Ishikawa (cell line): ENCODE results near the gene PIK3C2G.

Source experiments
- CEBPB ChIP-seq: IDR thresholded peaks from 2 replicates; pipeline ENCODE4 v1.6.1; 2012
- CREB1 ChIP-seq: IDR thresholded peaks from 2 replicates; pipeline ENCODE4 v1.6.1; 2012; ENCODE audit warnings: low read depth
- EGR1 ChIP-seq: IDR thresholded peaks from 2 replicates; pipeline ENCODE4 v1.6.1; 2012
- EP300 ChIP-seq: IDR thresholded peaks from 2 replicates; pipeline ENCODE4 v1.6.1; 2012; ENCODE audit warnings: borderline replicate concordance
- FOXM1 ChIP-seq: IDR thresholded peaks from 2 replicates; pipeline ENCODE4 v1.6.1; 2012; ENCODE audit warnings: low read depth, borderline replicate concordance
- NFIC ChIP-seq: IDR thresholded peaks from 2 replicates; pipeline ENCODE4 v1.6.1; 2012
- RAD21 ChIP-seq: IDR thresholded peaks from 2 replicates; pipeline ENCODE4 v1.6.1; 2012; ENCODE audit warnings: low read depth
- TAF1 ChIP-seq: IDR thresholded peaks from 2 replicates; pipeline ENCODE4 v1.6.1; 2012; ENCODE audit warnings: low read depth, mild to moderate bottlenecking
- TCF12 ChIP-seq: IDR thresholded peaks from 2 replicates; pipeline ENCODE4 v1.6.1; 2012; ENCODE audit warnings: low read depth
- TEAD4 ChIP-seq: IDR thresholded peaks from 2 replicates; pipeline ENCODE4 v1.6.1; 2012
- YY1 ChIP-seq: IDR thresholded peaks from 2 replicates; pipeline ENCODE4 v1.6.1; 2012; ENCODE audit warnings: low read depth
- ZBTB7A ChIP-seq: IDR thresholded peaks from 2 replicates; pipeline ENCODE4 v1.6.1; 2012; ENCODE audit warnings: low read depth
- TF ChIP-seq, protein P1 (sequence below): IDR thresholded peaks from 2 replicates; pipeline ENCODE4 v1.6.1; 2012; ENCODE audit warnings: low read depth, mild to moderate bottlenecking
- TF ChIP-seq, protein P2 (sequence below): IDR thresholded peaks from 2 replicates; pipeline ENCODE4 v1.6.1; 2012
- TF ChIP-seq, protein P3 (sequence below): IDR thresholded peaks from 2 replicates; pipeline ENCODE4 v1.6.1; 2012

PIK3C2G gene

DNA sequence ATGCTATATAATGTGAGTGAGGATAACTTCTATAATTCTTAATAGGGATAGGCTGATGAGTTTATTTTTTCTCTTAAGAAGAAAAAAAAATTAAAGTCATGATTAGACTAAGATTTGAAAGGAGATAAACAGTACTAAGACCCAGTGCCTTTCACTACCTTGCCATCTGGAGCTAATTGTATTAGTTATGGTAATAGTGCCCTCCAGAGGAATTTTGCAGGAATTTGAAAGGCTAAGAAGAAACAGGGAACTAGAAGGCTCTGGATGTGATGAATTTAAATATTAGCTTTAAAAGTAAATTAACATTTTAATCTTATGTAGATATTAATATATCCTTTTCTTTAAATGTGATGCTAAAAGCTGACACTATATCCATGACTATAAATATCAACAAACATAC lies 36.6 kb upstream of the PIK3C2G start:
- TF ChIP-seq ZBTB7A (no peak), RAD21 (peak; percentile 76), EGR1 (no peak), TEAD4 (0 out of 2 replicates have a peak, but pooled peaks have one; percentile 17), CEBPB (no peak), EP300 (no peak), TAF1 (no peak), YY1 (no peak), TCF12 (no peak)
- TF ChIP-seq, protein P1, sequence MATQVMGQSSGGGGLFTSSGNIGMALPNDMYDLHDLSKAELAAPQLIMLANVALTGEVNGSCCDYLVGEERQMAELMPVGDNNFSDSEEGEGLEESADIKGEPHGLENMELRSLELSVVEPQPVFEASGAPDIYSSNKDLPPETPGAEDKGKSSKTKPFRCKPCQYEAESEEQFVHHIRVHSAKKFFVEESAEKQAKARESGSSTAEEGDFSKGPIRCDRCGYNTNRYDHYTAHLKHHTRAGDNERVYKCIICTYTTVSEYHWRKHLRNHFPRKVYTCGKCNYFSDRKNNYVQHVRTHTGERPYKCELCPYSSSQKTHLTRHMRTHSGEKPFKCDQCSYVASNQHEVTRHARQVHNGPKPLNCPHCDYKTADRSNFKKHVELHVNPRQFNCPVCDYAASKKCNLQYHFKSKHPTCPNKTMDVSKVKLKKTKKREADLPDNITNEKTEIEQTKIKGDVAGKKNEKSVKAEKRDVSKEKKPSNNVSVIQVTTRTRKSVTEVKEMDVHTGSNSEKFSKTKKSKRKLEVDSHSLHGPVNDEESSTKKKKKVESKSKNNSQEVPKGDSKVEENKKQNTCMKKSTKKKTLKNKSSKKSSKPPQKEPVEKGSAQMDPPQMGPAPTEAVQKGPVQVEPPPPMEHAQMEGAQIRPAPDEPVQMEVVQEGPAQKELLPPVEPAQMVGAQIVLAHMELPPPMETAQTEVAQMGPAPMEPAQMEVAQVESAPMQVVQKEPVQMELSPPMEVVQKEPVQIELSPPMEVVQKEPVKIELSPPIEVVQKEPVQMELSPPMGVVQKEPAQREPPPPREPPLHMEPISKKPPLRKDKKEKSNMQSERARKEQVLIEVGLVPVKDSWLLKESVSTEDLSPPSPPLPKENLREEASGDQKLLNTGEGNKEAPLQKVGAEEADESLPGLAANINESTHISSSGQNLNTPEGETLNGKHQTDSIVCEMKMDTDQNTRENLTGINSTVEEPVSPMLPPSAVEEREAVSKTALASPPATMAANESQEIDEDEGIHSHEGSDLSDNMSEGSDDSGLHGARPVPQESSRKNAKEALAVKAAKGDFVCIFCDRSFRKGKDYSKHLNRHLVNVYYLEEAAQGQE, result no peak
- TF ChIP-seq, protein P2, sequence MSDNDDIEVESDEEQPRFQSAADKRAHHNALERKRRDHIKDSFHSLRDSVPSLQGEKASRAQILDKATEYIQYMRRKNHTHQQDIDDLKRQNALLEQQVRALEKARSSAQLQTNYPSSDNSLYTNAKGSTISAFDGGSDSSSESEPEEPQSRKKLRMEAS, result no peak
- TF ChIP-seq, protein P3, sequence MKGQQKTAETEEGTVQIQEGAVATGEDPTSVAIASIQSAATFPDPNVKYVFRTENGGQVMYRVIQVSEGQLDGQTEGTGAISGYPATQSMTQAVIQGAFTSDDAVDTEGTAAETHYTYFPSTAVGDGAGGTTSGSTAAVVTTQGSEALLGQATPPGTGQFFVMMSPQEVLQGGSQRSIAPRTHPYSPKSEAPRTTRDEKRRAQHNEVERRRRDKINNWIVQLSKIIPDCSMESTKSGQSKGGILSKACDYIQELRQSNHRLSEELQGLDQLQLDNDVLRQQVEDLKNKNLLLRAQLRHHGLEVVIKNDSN, result no peak

DNA sequence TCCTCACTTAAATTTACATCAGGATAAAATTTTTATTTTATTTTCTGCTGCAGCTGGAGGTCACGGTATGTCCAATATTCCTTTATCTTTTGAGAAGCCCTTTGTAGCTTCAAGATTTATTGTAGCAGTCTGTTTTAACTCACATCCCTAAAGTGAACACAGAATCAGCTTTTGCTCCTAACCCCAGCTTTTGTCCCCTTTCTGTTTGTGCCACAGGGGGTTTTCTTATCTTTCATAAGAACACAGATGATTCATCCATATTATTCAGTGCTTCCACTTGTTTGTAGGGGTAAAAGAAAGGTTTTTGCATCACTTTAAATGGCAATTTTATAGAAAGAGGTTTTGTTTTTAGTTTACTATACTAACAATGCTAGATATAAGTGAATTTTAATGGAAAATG lies 21.8 kb upstream of the PIK3C2G start:
- no peak for TF ChIP-seq ZBTB7A
- TF ChIP-seq YY1, result no peak
- no peak for TF ChIP-seq FOXM1
- TF ChIP-seq TAF1, result no peak
- TF ChIP-seq TCF12, result no peak
- TF ChIP-seq CREB1, result no peak
- TF ChIP-seq TEAD4, result no peak
- TF ChIP-seq, protein P3, result no peak
- TF ChIP-seq, protein P2, result no peak
- no peak for TF ChIP-seq RAD21
- TF ChIP-seq, protein P1, result no peak
- TF ChIP-seq EGR1, result no peak
- TF ChIP-seq EP300, result no peak

DNA sequence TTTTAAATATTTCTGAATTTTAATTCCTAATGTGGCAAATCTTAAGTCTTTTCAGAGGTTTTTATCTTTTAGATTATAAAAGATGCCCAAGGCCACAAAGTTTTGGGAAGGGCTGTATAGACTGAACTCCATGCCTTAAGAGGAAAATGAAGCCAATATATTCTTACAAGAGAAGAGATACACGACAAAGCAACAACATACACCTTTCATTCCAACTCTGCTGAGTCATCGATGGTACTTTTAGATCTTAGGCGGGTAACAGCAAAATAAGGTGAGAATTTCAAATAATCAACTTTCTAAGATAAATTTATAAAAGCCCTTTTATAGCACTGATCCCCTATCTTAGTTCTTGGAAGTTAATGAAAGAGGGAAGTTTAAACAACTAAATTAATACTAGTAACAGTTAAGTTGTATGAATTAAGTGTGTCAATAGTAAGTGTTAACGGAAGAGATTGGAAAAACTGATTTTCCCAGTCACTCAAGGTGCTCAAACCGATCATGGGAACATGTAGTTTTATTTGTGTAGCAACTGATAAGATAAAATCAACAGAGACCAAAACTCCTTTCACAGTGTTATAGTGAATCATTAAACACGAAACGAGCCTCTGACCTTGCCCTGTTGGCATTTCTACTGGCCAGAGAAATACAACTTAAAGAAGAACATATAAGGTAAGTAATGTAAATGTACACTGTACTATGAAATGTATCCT lies 18.8 kb upstream of the PIK3C2G start:
- TF ChIP-seq RAD21, result no peak
- TF ChIP-seq EP300, result no peak
- TF ChIP-seq NFIC, result no peak
- TF ChIP-seq, protein P1, result no peak
- TF ChIP-seq FOXM1, result no peak
- TF ChIP-seq TAF1, result no peak
- no peak for TF ChIP-seq EGR1
- TF ChIP-seq, protein P2, result no peak
- no peak for TF ChIP-seq YY1
- no peak for TF ChIP-seq ZBTB7A

DNA sequence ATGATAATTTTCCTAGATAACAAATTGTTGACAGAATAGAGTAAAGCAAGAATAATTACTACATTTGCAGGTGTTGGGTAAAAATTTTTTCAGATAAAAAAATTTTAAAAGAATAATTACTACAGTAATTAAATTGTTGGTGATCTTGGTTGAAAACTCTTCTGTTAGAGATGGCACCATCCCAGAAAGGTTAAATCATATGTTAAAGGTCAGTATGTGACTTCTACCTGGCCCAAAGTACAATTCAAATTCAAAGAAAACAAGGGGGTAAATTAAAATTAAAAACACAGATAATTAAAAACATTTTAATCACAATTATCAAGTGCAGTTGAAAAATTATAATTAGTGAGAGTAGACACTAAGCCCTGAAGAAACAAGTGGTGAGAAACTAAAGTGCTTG lies 18.1 kb upstream of the PIK3C2G start:
- TF ChIP-seq TAF1 (no peak), TEAD4 (no peak), ZBTB7A (no peak), TCF12 (no peak), EGR1 (no peak), EP300 (no peak), RAD21 (no peak), NFIC (no peak), CEBPB (no peak), YY1 (no peak)
- TF ChIP-seq, protein P2, result no peak
- TF ChIP-seq, protein P3, result no peak
- TF ChIP-seq, protein P1, result no peak
